GM12801 (cell line): ENCODE measurements around the gene MBL2.

ENCODE experiments used
- CTCF ChIP-seq: IDR thresholded peaks from one replicate; pipeline ENCODE4 v1.5.1; 2011; ENCODE audit warnings: control low read depth; ENCODE audit not compliant: insufficient read length; ENCODE audit errors: extremely low read depth

MBL2 gene

GRCh38 chr10:52740155-52740549 lies 32.4 kb downstream of the MBL2 start:
- TF ChIP-seq CTCF: no peak

DNA sequence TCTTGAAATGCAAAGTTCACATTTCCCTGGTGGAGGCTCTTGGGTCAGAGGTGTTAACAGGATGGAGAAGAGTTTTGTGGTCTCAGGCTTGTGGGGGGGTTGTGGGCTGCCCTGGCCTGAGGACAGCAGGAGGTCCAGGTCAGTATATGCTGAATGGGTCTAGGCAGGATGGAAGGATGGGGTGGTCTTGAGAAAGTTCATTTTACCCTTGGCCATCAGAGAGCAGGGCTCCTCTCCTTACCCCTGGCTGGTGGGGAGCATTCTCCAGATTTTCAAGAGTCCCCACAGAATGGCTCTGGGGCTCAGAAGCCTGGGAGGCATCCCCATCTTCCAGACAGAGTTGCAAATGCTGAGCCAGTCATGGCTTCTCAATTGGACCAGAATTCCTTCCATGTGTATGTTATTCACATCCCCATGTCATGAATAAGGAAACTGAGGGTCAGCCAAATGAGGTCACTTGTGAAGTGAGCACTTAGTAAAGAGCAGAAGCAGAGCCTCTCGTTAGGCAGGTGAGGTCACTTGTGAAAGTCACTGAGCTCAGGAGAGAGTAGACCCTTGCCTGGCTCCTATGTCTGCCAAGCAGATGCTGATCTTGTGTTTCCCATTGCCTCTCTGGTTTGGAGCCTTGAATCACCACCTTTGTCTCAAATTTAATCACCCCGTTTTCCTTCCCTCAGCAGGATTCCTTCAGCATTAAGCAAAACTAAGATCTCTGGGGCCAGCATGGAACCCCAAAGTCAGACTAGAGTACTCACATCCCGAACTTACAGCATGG lies 33.0 kb downstream of the MBL2 start:
- TF ChIP-seq CTCF: no peak

DNA sequence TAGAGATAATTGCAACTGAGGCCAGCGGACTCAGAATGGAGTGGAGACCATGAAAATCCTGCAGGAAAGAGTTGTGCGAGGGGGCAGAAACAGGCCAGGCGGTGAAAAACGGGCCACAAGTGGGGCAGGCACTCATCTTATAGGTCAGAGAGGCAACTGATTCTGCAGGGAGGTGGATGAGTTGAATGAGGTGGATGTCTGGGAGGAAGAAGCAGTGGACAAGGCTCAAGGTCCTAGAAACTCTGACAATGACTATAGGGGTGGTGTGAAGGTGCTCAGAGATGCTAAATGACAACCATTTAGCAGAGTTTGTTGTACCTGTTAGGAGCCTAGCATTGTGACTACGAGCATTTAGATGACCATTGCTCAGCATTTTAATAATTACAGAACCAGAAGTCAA lies 33.6 kb downstream of the MBL2 start:
- no peak for TF ChIP-seq CTCF

GRCh38 chr10:52729271-52730104 lies 43.1 kb downstream of the MBL2 start:
- no peak for TF ChIP-seq CTCF

DNA sequence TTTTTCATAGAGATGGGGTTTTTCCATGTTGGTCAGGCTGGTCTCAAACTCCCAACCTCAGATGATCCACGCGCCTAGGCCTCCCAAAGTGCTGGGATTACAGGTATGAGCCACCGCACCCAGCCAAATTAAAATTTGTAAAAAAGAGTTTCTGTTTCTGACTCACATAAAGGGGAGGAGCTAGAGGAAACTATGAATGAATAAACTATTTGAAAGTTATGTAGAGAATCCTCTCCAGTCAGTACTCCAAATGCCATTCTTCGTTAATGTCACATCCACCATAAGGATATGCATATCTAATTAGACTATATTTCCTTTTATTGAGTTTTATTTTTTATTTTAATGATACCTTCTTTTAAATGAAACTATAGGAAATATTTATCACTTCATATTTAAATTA lies 52.6 kb downstream of the MBL2 start:
- TF ChIP-seq CTCF: no peak
